CD4-positive, alpha-beta T cell treated with Interleukin-6 at 100 ng/mL for 8 hours (primary cell): ENCODE results near the gene IGF1R.

ENCODE experiments used
- DNase-seq: peaks from one replicate; pipeline ENCODE4 v3.0.0-alpha.2; 2020; ENCODE audit warnings: mixed read lengths, low spot score

Gene IGF1R

GRCh38 chr15:98830034-98830634 is 181.8 kb downstream of the IGF1R start:
- DNase-seq, result no peak

GRCh38 chr15:98834976-98835375 is 186.6 kb downstream of the IGF1R start:
- DNase-seq, result no peak

- DNase-seq, result no peak
Measured at GRCh38 chr15:98835876-98836275, 187.5 kb downstream of the IGF1R start.

GRCh38 chr15:98838387-98839259 is 190.3 kb downstream of the IGF1R start:
- no peak for DNase-seq

GRCh38 chr15:98840053-98840452 is 191.7 kb downstream of the IGF1R start:
- DNase-seq, result no peak

- no peak for DNase-seq
Measured at GRCh38 chr15:98841419-98841970, 193.2 kb downstream of the IGF1R start.

GRCh38 chr15:98842192-98842972 is 194.0 kb downstream of the IGF1R start:
- no peak for DNase-seq

- no peak for DNase-seq
Measured at GRCh38 chr15:98842973-98843285, 194.6 kb downstream of the IGF1R start.

GRCh38 chr15:98843844-98844243 is 195.5 kb downstream of the IGF1R start:
- no peak for DNase-seq

GRCh38 chr15:98844261-98844660 is 195.9 kb downstream of the IGF1R start:
- no peak for DNase-seq

GRCh38 chr15:98845138-98845884 is 197.0 kb downstream of the IGF1R start:
- DNase-seq, result no peak

GRCh38 chr15:98850961-98851572 is 202.7 kb downstream of the IGF1R start:
- DNase-seq, result peak; percentile 73

GRCh38 chr15:98853161-98853560 is 204.8 kb downstream of the IGF1R start:
- peak; percentile 70 for DNase-seq

- DNase-seq, result no peak
Measured at GRCh38 chr15:98853617-98854420, 205.5 kb downstream of the IGF1R start.

GRCh38 chr15:98854496-98854895 is 206.2 kb downstream of the IGF1R start:
- DNase-seq, result no peak

- DNase-seq, result no peak
Measured at GRCh38 chr15:98855067-98855814, 206.9 kb downstream of the IGF1R start.

- DNase-seq, result no peak
Measured at GRCh38 chr15:98855815-98856531, 207.6 kb downstream of the IGF1R start.

- DNase-seq, result no peak
Measured at GRCh38 chr15:98856532-98856907, 208.2 kb downstream of the IGF1R start.

- DNase-seq, result no peak
Measured at GRCh38 chr15:98858610-98859023, 210.3 kb downstream of the IGF1R start.
